GM12878 (cell line): ENCODE data around the gene MRPL21.

Experiments used
- BHLHE40 ChIP-seq, 2 experiments: fragments of 450-650 bp in 1 of 2; IDR thresholded peaks; 2 replicates each; pipeline ENCODE4 v1.6.1; 2011 to 2017; ENCODE audit warnings: low read depth in 2 of 2, borderline replicate concordance in 1 of 2, improper control_type of control experiment in 1 of 2, low read length in 1 of 2, mild to moderate bottlenecking in 1 of 2
- CTCF ChIP-seq, 3 experiments: IDR thresholded peaks in 2 of 3; conservative IDR thresholded peaks in 1 of 3; 2 replicates each; pipeline ENCODE4 v1.5.1; 2011; ENCODE audit warnings: low read depth in 3 of 3, low read length in 3 of 3, mild to moderate bottlenecking in 3 of 3, control low read depth in 2 of 3, moderate library complexity in 2 of 3, inconsistent platforms in 1 of 3, mixed read lengths in 1 of 3; ENCODE audit not compliant: control insufficient read depth in 2 of 3, insufficient read depth in 1 of 3; ENCODE audit errors: extremely low read depth in 1 of 3
- HDAC6 ChIP-seq: fragments of 200-600 bp; sonication (generic); IDR thresholded peaks from one replicate; pipeline ENCODE4 v1.8.0; 2017; ENCODE audit warnings: antibody characterized with exemption; ENCODE audit not compliant: unreplicated experiment
- JUND ChIP-seq: IDR thresholded peaks from 2 replicates; pipeline ENCODE4 v1.6.1; 2012; ENCODE audit warnings: low read depth, mild to moderate bottlenecking, low read length, improper control_type of control experiment, moderate library complexity
- POLR2AphosphoS2 ChIP-seq: IDR thresholded peaks from 2 replicates; pipeline ENCODE4 v1.6.1; 2011; ENCODE audit warnings: low read depth, mild to moderate bottlenecking, low read length, improper control_type of control experiment, moderate library complexity
- ZBTB33 ChIP-seq: fragments of 450-650 bp; IDR thresholded peaks from 2 replicates; pipeline ENCODE4 v1.6.1; 2017; ENCODE audit warnings: mild to moderate bottlenecking

DNA sequence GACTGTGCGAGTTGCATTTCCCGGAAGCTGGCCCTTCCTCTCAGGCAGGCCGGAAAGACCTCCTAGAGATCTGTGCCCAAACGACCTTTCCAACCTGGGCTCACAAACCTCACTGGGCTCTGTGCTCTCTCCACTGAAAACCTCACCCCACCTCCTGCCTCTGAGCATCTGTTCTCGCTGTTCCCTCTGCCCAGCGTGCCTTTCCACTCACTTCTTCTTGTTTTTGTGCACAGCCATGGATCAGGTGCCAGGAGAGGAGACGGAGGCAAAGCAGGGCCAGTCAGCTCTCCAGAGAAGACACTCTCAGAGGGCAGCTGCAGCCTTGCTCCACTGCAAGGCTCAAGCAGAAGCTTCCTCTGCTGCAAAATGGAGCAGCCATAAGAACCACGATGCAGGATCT lies 51.0 kb downstream of the MRPL21 start:
- TF ChIP-seq HDAC6, result no peak
- no peak for TF ChIP-seq BHLHE40 (IDR thresholded peaks at IDR 0.05; ENCODE audit: borderline replicate concordance in 1 of 2, low read depth in 2 of 2, low read length in 1 of 2)
- no peak for TF ChIP-seq POLR2AphosphoS2
- no peak for TF ChIP-seq JUND
- TF ChIP-seq ZBTB33, result no peak
- TF ChIP-seq CTCF (IDR thresholded peaks at IDR 0.05 in 2 of 3, conservative IDR thresholded peaks at IDR 0.05 in 1 of 3; ENCODE audit: control insufficient read depth in 2 of 3, extremely low read depth in 1 of 3, insufficient read depth in 1 of 3, low read depth in 3 of 3, low read length in 3 of 3), result no peak
